GM21423 (cell line): ENCODE results near the gene AASDH.

Source experiments
- ATAC-seq: cut with Tn5 transposase; IDR thresholded peaks from one replicate; pipeline ENCODE4 v1.9.1; 2021; ENCODE audit warnings: mild to moderate bottlenecking, moderate library complexity; ENCODE audit not compliant: unreplicated experiment

The AASDH gene

GRCh38 chr4:56387023-56388001, at the start of gene AASDH:
Gene AASDH, minus strand, starts transcription at chr4:56387491. Its CDS starts 3,192 bp downstream, at chr4:56384299.
- ATAC-seq: peak; percentile 91

- ATAC-seq: peak; percentile 76
These were observed 48.0 kb upstream of the AASDH start, which contains the start of gene PPAT for GRCh38 chr4:56435140-56435926. Gene PPAT, minus strand, starts transcription at chr4:56435615. Its CDS starts 138 bp downstream, at chr4:56435477.

- ATAC-seq: peak; percentile 8
These were observed 47.4 kb upstream of the AASDH start for GRCh38 chr4:56434599-56435139.

- no peak for ATAC-seq
These were observed 46.0 kb upstream of the AASDH start for GRCh38 chr4:56433280-56433679.

GRCh38 chr4:56430203-56430602, 42.9 kb upstream of the AASDH start:
- ATAC-seq: no peak

- ATAC-seq: no peak
These were observed 39.9 kb upstream of the AASDH start for GRCh38 chr4:56427179-56427578.

- ATAC-seq: peak; percentile 74
These were observed 39.0 kb upstream of the AASDH start for GRCh38 chr4:56426273-56426672.

GRCh38 chr4:56425518-56425917, 38.2 kb upstream of the AASDH start:
- no peak for ATAC-seq

GRCh38 chr4:56424697-56425514, 37.6 kb upstream of the AASDH start:
- no peak for ATAC-seq

GRCh38 chr4:56424176-56424575, 36.9 kb upstream of the AASDH start:
- no peak for ATAC-seq

- ATAC-seq: no peak
These were observed 30.1 kb upstream of the AASDH start for GRCh38 chr4:56417396-56417795.

GRCh38 chr4:56416349-56416748, 29.1 kb upstream of the AASDH start:
- ATAC-seq: no peak

- no peak for ATAC-seq
These were observed 26.9 kb upstream of the AASDH start for GRCh38 chr4:56414135-56414670.

- ATAC-seq: no peak
These were observed 23.2 kb upstream of the AASDH start for GRCh38 chr4:56410247-56411062.

- ATAC-seq: no peak
These were observed 22.3 kb upstream of the AASDH start for GRCh38 chr4:56409511-56410090.

- no peak for ATAC-seq
These were observed 21.7 kb upstream of the AASDH start for GRCh38 chr4:56408978-56409377.

- no peak for ATAC-seq
These were observed 18.9 kb upstream of the AASDH start for GRCh38 chr4:56406151-56406550.

GRCh38 chr4:56405016-56405415, 17.7 kb upstream of the AASDH start:
- no peak for ATAC-seq

- ATAC-seq: no peak
These were observed 13.3 kb upstream of the AASDH start for GRCh38 chr4:56400560-56400959.
